GM12878 (cell line): ENCODE results near the gene LEFTY1. TPM values are rescaled to one million over a fixed set of nuclear protein-coding genes. Genes with fewer than 3 reads are reported as not detected.

Source experiments
- ATAC-seq: fragments of 200-7000 bp; cut with Tn5 transposase; 3 replicates; pipeline ENCODE4 v1.9.1; 2020; ENCODE audit warnings: mild to moderate bottlenecking, moderate library complexity
- BruUV-seq: library from RNA; stranded (reverse); fragments of 400-500 nt; replicated peaks from 2 replicates; lab custom pipeline; 2021; lab: Mats Ljungman, UMichigan
- CTCF ChIA-PET: fragments of 300-600 bp; sonication (Branson Sonifier 250); formaldehyde crosslinking; extraction: SDS; loops from one replicate; lab custom pipeline; 2021; ENCODE audit warnings: inconsistent platforms; lab: Yijun Ruan, JAX
- POLR2A ChIA-PET: fragments of 350-600 bp; formaldehyde crosslinking; extraction: SDS; loops from one replicate; lab custom pipeline; 2021; ENCODE audit warnings: inconsistent platforms; lab: Charles Lee
- RAD21 ChIA-PET: fragments of 300-600 bp; sonication (Branson Sonifier 250); formaldehyde crosslinking; loops from one replicate; lab custom pipeline; 2023; ENCODE audit warnings: antibody characterized with exemption; ENCODE audit not compliant: unreplicated experiment; lab: Charles Lee
- SMC1A ChIA-PET: fragments of 300-600 bp; sonication (Branson Sonifier 250); formaldehyde crosslinking; loops from one replicate; lab custom pipeline; 2023; ENCODE audit not compliant: unreplicated experiment, uncharacterized antibody; lab: Charles Lee
- DNase-seq: peaks from one replicate; pipeline ENCODE4 v3.0.0-alpha.2; 2011; ENCODE audit warnings: low read depth, low spot score
- FAIRE-seq: peaks from 3 replicates; lab custom pipeline; 2011; peaks lifted over from hg19 to GRCh38; lab: Jason Lieb, UNC
- H2AFZ ChIP-seq: 2 replicates; pipeline ENCODE4 v1.6.0; 2011; ENCODE audit warnings: low read depth, low read length, control low read depth; ENCODE audit not compliant: control insufficient read depth
- H3K27ac ChIP-seq: 2 replicates; pipeline ENCODE4 v1.5.1; 2011; ENCODE audit warnings: control low read depth; ENCODE audit not compliant: control insufficient read depth, insufficient read depth
- H3K27me3 ChIP-seq, 2 experiments: replicated peaks in 1 of 2; 2 replicates each; pipeline versions ENCODE4 v1.6.0 to v1.6.1; 2011; ENCODE audit warnings: low read length in 1 of 2; ENCODE audit not compliant: control insufficient read depth in 2 of 2, insufficient read depth in 2 of 2
- H3K36me3 ChIP-seq, 2 experiments: 2 replicates each; pipeline ENCODE4 v1.5.1; 2011; ENCODE audit warnings: low read length in 1 of 2; ENCODE audit not compliant: control insufficient read depth in 2 of 2, insufficient read depth in 2 of 2
- H3K4me1 ChIP-seq: 2 replicates; pipeline ENCODE4 v1.6.1; 2011; ENCODE audit warnings: mild to moderate bottlenecking, low read length, moderate library complexity, mixed read lengths; ENCODE audit not compliant: control insufficient read depth, insufficient read depth
- H3K4me2 ChIP-seq: 2 replicates; pipeline ENCODE4 v1.6.0; 2011; ENCODE audit warnings: control low read depth; ENCODE audit not compliant: control insufficient read depth, insufficient read depth
- H3K4me3 ChIP-seq: fragments of 200-600 bp; sonication (generic); 2 replicates; pipeline ENCODE4 v1.5.1; 2016
- H3K79me2 ChIP-seq: 2 replicates; pipeline ENCODE4 v1.6.0; 2011; ENCODE audit warnings: low read length; ENCODE audit not compliant: control insufficient read depth, insufficient read depth
- H3K9ac ChIP-seq: 2 replicates; pipeline ENCODE4 v1.8.0; 2011; ENCODE audit warnings: low read length, control low read depth, mixed read lengths; ENCODE audit not compliant: control insufficient read depth, insufficient read depth
- H3K9me3 ChIP-seq: replicated peaks from 3 replicates; pipeline ENCODE4 v1.5.1; 2011; ENCODE audit warnings: mild to moderate bottlenecking, low read length; ENCODE audit not compliant: control insufficient read depth, insufficient read depth
- H4K20me1 ChIP-seq: 2 replicates; pipeline ENCODE4 v1.6.0; 2011; ENCODE audit not compliant: control insufficient read depth, insufficient read depth
- ASH2L ChIP-seq: fragments of 300-600, 200-600 bp; sonication (generic); IDR thresholded peaks from 2 replicates; pipeline ENCODE4 v1.6.1; 2017; ENCODE audit warnings: low read depth, mild to moderate bottlenecking, borderline replicate concordance
- CBFB ChIP-seq: IDR thresholded peaks from 2 replicates; pipeline ENCODE4 v1.6.1; 2016; ENCODE audit warnings: antibody characterized with exemption, low read depth
- ELK1 ChIP-seq: IDR thresholded peaks from 2 replicates; pipeline ENCODE4 v1.6.1; 2012; ENCODE audit warnings: low read depth, low read length, improper control_type of control experiment
- ETV6 ChIP-seq, 2 experiments: fragments of 450-650 bp in 1 of 2; IDR thresholded peaks in 1 of 2; conservative IDR thresholded peaks in 1 of 2; 2 replicates each; pipeline ENCODE4 v1.6.1; 2014; ENCODE audit warnings: antibody characterized with exemption in 1 of 2, borderline replicate concordance in 1 of 2, low read depth in 1 of 2, mild to moderate bottlenecking in 1 of 2, moderate library complexity in 1 of 2
- HDAC2 ChIP-seq: fragments of 200-600 bp; sonication (generic); IDR thresholded peaks from 2 replicates; pipeline ENCODE4 v1.6.1; 2017
- JUNB ChIP-seq: IDR thresholded peaks from 2 replicates; pipeline ENCODE4 v1.6.1; 2016; ENCODE audit warnings: antibody characterized with exemption, mild to moderate bottlenecking
- JUND ChIP-seq: IDR thresholded peaks from 2 replicates; pipeline ENCODE4 v1.6.1; 2012; ENCODE audit warnings: low read depth, mild to moderate bottlenecking, low read length, improper control_type of control experiment, moderate library complexity
- KAT2A ChIP-seq: conservative IDR thresholded peaks from 2 replicates; pipeline ENCODE4 v1.6.1; 2011; ENCODE audit warnings: low read depth, low read length; ENCODE audit not compliant: control insufficient read depth
- PAX5 ChIP-seq: IDR thresholded peaks from 2 replicates; pipeline ENCODE4 v1.6.1; 2011; ENCODE audit warnings: low read depth, low read length, borderline replicate concordance
- REST ChIP-seq: IDR thresholded peaks from 2 replicates; pipeline ENCODE4 v1.6.1; 2012; ENCODE audit warnings: mild to moderate bottlenecking, low read depth, low read length
- TBL1XR1 ChIP-seq: IDR thresholded peaks from 2 replicates; pipeline ENCODE4 v1.6.1; 2012; ENCODE audit warnings: low read depth, low read length, improper control_type of control experiment
- ZBED1 ChIP-seq: IDR thresholded peaks from 2 replicates; pipeline ENCODE4 v1.6.1; 2016; ENCODE audit warnings: borderline replicate concordance
- WGBS: methylation state at CpG from one replicate; pipeline ENCODE4 v1.1.6; 2016; ENCODE audit warnings: low lambda C conversion rate; ENCODE audit not compliant: insufficient replicate concordance, insufficient coverage; ENCODE audit errors: missing lambda C conversion rate; 5-methylcytosine and 5-hydroxymethylcytosine counted together
- in situ Hi-C: fragments of 300-500 bp; cut with MboI; formaldehyde crosslinking; loops from 9 replicates; pipeline ENCODE4 v1.14.3; 2018; ENCODE audit warnings: mixed read lengths
- intact Hi-C: fragments of 100-400 bp; cut with micrococcal nuclease; formaldehyde crosslinking; loops from one replicate; pipeline ENCODE4 v1.14.2; 2022; ENCODE audit not compliant: unreplicated experiment
- polyA plus RNA-seq, 11 experiments: library from polyadenylated mRNA; depleted of rRNA in 4 of 11; unstranded in 6 of 11; stranded (reverse) in 5 of 11; fragments of >200 nt; fragmentation: Nextera tagmentation in 4 of 11; fragmentation: Illumina TruSeq in 1 of 11; extraction: Ambion mirVana in 4 of 11; extraction: Trizol in 1 of 11; gene quantifications; 1 replicate in 1 of 11; 2 replicates in 10 of 11; pipeline versions ENCODE4 v1.2.1 to v1.2.3, GENCODE V29; 2011 to 2016; ENCODE audit warnings: inconsistent platforms in 2 of 11, missing spikeins in 2 of 11, low read depth in 1 of 11
- total RNA-seq, 4 experiments: library from RNA; depleted of rRNA in 3 of 4; stranded (reverse); fragments of >200 nt in 3 of 4; fragmentation: Illumina TruSeq in 1 of 4; extraction: Trizol in 1 of 4; gene quantifications; 2 replicates each; pipeline versions ENCODE4 v1.2.1 to v1.2.3, GENCODE V29; 2013 to 2021
- TF ChIP-seq, protein P1 (sequence below), 3 experiments: IDR thresholded peaks in 2 of 3; conservative IDR thresholded peaks in 1 of 3; 2 replicates each; pipeline ENCODE4 v1.5.1; 2011; ENCODE audit warnings: low read depth in 3 of 3, low read length in 3 of 3, mild to moderate bottlenecking in 3 of 3, control low read depth in 2 of 3, moderate library complexity in 2 of 3, inconsistent platforms in 1 of 3, mixed read lengths in 1 of 3; ENCODE audit not compliant: control insufficient read depth in 2 of 3, insufficient read depth in 1 of 3; ENCODE audit errors: extremely low read depth in 1 of 3
- TF ChIP-seq, protein P2 (sequence below): fragments of 150-350 bp; IDR thresholded peaks from 2 replicates; pipeline ENCODE4 v1.6.1; 2016; ENCODE audit warnings: low read depth, low read length

The LEFTY1 gene
- total and polyA plus RNA-seq, 10 of the 15 experiments (the other 5 are each of a cell fraction or from before 2014, with no cell fraction given), result 0.06 TPM; not detected in 8

DNA sequence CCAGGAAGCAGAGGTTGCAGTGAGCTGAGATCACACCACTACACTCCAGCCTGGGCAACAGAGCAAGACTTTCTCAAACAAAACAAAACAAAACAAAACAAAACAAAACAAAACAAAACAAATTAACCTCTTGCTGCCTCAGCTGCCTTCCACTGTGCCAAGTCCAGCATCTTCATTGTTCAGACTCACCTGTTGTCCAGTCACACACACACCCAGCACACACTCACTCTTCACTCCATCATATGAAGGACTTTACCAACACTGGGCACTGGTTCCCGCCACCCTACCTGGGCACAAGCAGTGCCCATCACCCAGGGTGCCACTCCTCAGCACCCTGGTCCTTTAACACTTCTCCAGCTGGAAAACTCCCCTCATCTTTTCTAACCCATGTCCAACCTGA is 20.5 kb upstream of the LEFTY1 start:
- Histone ChIP-seq H3K9ac (no peak overlapping the region), H3K4me1 (peaks cover 4% of the 10 kb centered on the region; the same call in 1 of the 2 replicates), H3K4me2 (no peak overlapping the region), H3K4me3 (no peak overlapping the region), H4K20me1 (no peaks in the 10 kb centered on the region), H3K27ac (no peak overlapping the region), H2AFZ (no peak overlapping the region), H3K9me3 (no peaks in the 10 kb centered on the region), H3K27me3 (no peaks in the 10 kb centered on the region), H3K79me2 (no peaks in the 10 kb centered on the region), H3K36me3 (no peaks in the 10 kb centered on the region; a peak in 1 of 4 replicates)
- ChIA-PET RAD21 (interaction anchor here (1.0 to 5.3 kb wide), 5 partner anchors 15 to 435 kb away, joined by 3 to 39 read pairs (median 3); partner anchors contain the start of genes PYCR2 and SRP9), CTCF (interaction anchor here (0.6 to 1.6 kb wide), 5 partner anchors 26 to 136 kb away, joined by 3 to 8 read pairs (median 4); partner anchors contain the start of genes SRP9 and TMEM63A), SMC1A (interaction anchor here (0.9 to 3.2 kb wide), 3 partner anchors 29 to 356 kb away, joined by 3 to 16 read pairs (median 4); no protein-coding TSS in a partner anchor), POLR2A (no interaction called here)
- no peak for DNase-seq
- no peak for ATAC-seq
- intact Hi-C loops, result no loop called here
- in situ Hi-C loops, result no loop called here
- WGBS, result 55% methylated on average over 1 of the region's 1 CpG
- BruUV-seq, result no TSS peak
- FAIRE-seq, result no peak
- TF ChIP-seq ELK1, result no peak
- TF ChIP-seq REST, result no peak
- no peak for TF ChIP-seq ETV6 (conservative IDR thresholded peaks at IDR 0.05 in 1 of 2, IDR thresholded peaks at IDR 0.05 in 1 of 2; ENCODE audit: borderline replicate concordance in 1 of 2, low read depth in 1 of 2)
- TF ChIP-seq ASH2L, result no peak
- TF ChIP-seq CBFB, result no peak
- no peak for TF ChIP-seq JUNB
- TF ChIP-seq HDAC2, result no peak
- no peak for TF ChIP-seq TBL1XR1
- no peak for TF ChIP-seq JUND
- TF ChIP-seq KAT2A, result no peak
- TF ChIP-seq PAX5, result no peak
- TF ChIP-seq, protein P1, sequence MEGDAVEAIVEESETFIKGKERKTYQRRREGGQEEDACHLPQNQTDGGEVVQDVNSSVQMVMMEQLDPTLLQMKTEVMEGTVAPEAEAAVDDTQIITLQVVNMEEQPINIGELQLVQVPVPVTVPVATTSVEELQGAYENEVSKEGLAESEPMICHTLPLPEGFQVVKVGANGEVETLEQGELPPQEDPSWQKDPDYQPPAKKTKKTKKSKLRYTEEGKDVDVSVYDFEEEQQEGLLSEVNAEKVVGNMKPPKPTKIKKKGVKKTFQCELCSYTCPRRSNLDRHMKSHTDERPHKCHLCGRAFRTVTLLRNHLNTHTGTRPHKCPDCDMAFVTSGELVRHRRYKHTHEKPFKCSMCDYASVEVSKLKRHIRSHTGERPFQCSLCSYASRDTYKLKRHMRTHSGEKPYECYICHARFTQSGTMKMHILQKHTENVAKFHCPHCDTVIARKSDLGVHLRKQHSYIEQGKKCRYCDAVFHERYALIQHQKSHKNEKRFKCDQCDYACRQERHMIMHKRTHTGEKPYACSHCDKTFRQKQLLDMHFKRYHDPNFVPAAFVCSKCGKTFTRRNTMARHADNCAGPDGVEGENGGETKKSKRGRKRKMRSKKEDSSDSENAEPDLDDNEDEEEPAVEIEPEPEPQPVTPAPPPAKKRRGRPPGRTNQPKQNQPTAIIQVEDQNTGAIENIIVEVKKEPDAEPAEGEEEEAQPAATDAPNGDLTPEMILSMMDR (IDR thresholded peaks at IDR 0.05 in 2 of 3, conservative IDR thresholded peaks at IDR 0.05 in 1 of 3; ENCODE audit: control insufficient read depth in 2 of 3, extremely low read depth in 1 of 3, insufficient read depth in 1 of 3, low read depth in 3 of 3, low read length in 3 of 3), result no peak
- no peak for TF ChIP-seq ZBED1
- TF ChIP-seq, protein P2, sequence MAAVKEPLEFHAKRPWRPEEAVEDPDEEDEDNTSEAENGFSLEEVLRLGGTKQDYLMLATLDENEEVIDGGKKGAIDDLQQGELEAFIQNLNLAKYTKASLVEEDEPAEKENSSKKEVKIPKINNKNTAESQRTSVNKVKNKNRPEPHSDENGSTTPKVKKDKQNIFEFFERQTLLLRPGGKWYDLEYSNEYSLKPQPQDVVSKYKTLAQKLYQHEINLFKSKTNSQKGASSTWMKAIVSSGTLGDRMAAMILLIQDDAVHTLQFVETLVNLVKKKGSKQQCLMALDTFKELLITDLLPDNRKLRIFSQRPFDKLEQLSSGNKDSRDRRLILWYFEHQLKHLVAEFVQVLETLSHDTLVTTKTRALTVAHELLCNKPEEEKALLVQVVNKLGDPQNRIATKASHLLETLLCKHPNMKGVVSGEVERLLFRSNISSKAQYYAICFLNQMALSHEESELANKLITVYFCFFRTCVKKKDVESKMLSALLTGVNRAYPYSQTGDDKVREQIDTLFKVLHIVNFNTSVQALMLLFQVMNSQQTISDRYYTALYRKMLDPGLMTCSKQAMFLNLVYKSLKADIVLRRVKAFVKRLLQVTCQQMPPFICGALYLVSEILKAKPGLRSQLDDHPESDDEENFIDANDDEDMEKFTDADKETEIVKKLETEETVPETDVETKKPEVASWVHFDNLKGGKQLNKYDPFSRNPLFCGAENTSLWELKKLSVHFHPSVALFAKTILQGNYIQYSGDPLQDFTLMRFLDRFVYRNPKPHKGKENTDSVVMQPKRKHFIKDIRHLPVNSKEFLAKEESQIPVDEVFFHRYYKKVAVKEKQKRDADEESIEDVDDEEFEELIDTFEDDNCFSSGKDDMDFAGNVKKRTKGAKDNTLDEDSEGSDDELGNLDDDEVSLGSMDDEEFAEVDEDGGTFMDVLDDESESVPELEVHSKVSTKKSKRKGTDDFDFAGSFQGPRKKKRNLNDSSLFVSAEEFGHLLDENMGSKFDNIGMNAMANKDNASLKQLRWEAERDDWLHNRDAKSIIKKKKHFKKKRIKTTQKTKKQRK, result no peak
